Placental epithelial cell (primary cell): ENCODE data around the gene DLX3. TPM values are rescaled to one million over a fixed set of nuclear protein-coding genes. Genes with fewer than 3 reads are reported as not detected.

Experiments
- small RNA-seq: library from RNA; depleted of rRNA; stranded (forward); fragments of <200 nt; gene quantifications from one replicate; pipeline ENCODE3, GENCODE V24; 2012
- total RNA-seq: library from RNA; depleted of rRNA; stranded (reverse); fragments of >200 nt; gene quantifications from 2 replicates; pipeline ENCODE4 v1.2.3, GENCODE V29; 2012

DLX3 gene
- under 0.01 and 0.33 TPM in 2 replicates for total RNA-seq

DNA sequence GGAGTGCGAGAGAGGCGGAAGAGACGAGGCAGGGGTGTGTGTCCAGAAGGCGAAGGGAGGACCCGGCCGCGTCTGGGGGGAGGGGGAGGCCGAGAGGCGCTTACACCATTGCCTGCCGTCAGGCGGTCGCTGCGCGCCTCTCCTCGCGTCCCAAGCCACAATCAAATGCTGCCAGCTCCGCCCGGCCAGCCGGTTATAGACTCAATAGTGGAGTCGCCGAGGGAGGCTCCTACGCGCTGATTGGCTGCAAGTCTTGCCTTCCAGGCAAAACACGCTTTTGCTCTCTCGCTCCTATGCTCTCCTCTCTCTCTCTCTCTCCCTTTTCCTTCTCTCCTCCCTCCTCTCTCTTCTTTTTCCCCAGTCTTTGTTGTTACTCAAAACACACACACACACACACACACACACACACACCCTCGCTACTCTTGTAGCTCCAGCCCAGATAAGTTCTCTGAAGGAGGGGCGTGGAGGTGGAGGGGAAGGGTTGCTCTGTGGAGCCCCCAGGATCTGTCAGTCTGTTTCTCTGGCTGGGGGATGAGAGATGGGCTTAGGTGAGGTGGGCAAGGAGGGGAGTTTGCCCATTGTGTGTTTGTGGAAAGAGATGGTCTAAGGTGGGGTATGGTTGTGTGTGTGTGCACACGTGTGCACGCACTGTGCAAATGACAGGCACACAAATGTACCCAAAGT is at the start of gene DLX3:
DLX3 (minus strand) TSS at position 170 of the 684 bp plus-strand sequence. CDS start 226 bp downstream, outside the sequence.

DNA sequence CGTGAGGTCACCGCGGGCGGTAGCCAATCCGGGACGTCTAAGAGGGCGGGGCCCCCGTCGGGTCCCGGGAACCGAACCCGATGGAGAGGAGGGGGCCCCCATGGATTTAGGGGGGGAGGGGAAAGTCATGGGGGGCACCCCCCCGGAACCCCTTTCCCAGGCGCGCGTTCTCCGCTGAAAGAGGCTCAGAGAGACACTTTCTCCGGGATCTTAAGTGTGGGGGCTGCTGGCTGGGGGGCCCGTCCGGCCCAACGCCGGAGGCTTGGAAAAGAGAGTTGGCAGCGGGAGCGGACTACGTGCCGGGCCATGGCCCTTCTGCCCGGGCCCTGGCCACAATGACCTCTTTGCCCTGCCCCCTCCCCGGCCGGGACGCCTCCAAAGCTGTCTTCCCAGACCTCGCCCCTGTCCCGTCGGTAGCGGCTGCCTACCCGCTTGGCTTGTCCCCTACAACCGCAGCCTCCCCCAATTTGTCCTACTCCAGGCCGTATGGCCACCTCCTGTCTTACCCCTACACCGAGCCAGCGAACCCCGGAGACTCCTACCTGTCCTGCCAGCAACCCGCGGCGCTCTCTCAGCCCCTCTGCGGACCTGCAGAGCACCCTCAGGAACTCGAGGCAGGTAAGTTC is 25.8 kb downstream of the DLX3 start, which contains the start of gene DLX4:
DLX4 (plus strand) TSS at position 57 of the 626 bp plus-strand sequence; CDS start at position 336, 279 bp downstream.

Small RNAs within 50 kb of the gene (small RNA-seq; reads per million reads assigned to genes)
- not detected for gene RNU6-1313P

Other genes with a start within 250 kb of the DLX3 start
- 2.7 and 3.8 TPM in 2 replicates for gene FAM117A, start 231.1 kb downstream of the DLX3 start, total RNA-seq
- 38.5 and 44.8 TPM in 2 replicates for gene KAT7, start 206.5 kb downstream of the DLX3 start, total RNA-seq
- gene TAC4, start 147.2 kb downstream of the DLX3 start, total RNA-seq = not detected in 2 replicates
- gene DLX4, start 26.0 kb downstream of the DLX3 start, total RNA-seq = 0.11 TPM in 1 of 2 replicates, not detected in the other
- 35.3 and 92.4 TPM in 2 replicates for gene ITGA3, start 60.9 kb upstream of the DLX3 start, total RNA-seq
- 31.4 and 57.7 TPM in 2 replicates for gene PDK2, start 100.1 kb upstream of the DLX3 start, total RNA-seq
- 0.43 and 0.79 TPM in 2 replicates for gene SAMD14, start 134.9 kb upstream of the DLX3 start, total RNA-seq
- gene PPP1R9B, start 155.5 kb upstream of the DLX3 start, total RNA-seq = 38.3 and 56.1 TPM in 2 replicates
- 0.11 and 1.6 TPM in 2 replicates for gene SGCA, start 170.8 kb upstream of the DLX3 start, total RNA-seq
- gene COL1A1, start 206.4 kb upstream of the DLX3 start, total RNA-seq = 2,103 and 2,834 TPM in 2 replicates